ENCODE measurements around the gene F12.
A peak's percentile ranks its signal among the peaks of the same experiment; 100 is the strongest.

F12 gene

GRCh38 chr5:177446200-177447065 lies 37.1 kb upstream of the F12 start, which contains the start of gene PRR7:
Gene PRR7 (plus strand): TSS chr5:177446814. CDS start chr5:177455068, 8,254 bp downstream.
- DNase-seq = peak; percentile 46 to 66

DNA sequence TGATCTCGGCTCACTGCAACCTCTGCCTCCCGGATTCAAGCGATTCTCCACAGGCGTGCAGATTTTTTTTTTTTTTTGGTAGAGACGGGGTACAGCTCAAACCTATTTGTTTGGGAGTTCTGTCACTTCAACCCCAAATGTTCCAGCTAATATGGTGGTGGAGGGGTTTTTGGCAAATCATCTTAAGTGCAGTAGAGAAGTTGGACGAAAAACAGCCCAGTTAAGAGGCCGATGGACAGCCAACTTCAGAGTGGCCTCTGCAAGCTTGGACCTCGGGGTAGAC lies 36.5 kb upstream of the F12 start:
- no peak for DNase-seq

DNA sequence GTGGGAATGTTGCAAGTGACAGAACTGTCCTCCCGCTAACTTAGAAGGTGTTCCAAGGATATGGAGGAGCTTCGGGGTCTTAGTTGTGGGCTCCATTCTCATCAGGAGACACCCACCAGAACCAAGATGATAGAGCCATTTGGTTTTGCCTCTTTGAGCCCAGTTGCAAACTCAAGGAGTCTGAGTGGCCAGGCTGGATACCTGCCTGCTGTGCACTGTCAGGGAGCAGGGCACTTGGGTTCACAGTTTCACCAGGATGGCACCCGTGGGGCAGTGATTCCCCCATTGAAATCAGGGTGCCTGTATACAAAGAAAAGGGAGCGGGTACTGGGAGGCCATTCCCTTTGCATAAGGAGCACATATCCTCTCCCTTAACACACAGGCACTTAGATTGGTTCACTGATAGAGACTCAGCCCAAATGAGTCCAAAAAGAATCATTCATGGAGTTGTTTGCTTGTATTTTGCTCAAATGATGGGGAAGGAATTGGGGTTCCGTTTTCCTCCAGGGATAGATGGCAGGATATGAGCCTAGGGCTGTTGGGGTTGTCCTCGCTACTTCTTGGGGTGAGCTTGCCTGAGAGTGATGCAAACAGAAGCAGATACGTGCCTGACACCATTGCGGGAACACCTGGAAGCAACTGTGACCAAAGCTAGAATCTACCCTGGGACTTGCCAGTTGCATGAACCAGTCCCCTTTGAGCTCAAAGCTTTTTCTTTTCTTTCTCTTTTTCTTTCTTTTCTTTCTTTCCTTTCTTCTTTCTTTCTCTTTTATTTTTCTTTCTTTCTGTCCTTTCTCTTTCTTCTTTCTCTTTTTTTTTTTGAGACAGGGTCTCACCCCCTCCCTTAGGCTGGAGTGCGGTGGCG lies 35.9 kb upstream of the F12 start:
- DNase-seq = no peak

GRCh38 chr5:177444106-177445051 lies 35.0 kb upstream of the F12 start:
- no peak for DNase-seq

GRCh38 chr5:177443144-177443983 lies 34.0 kb upstream of the F12 start:
- DNase-seq = no peak

- DNase-seq = no peak
Measured at GRCh38 chr5:177442066-177442826, 32.9 kb upstream of the F12 start.

GRCh38 chr5:177440990-177441780 lies 31.8 kb upstream of the F12 start:
- DNase-seq = no peak

DNA sequence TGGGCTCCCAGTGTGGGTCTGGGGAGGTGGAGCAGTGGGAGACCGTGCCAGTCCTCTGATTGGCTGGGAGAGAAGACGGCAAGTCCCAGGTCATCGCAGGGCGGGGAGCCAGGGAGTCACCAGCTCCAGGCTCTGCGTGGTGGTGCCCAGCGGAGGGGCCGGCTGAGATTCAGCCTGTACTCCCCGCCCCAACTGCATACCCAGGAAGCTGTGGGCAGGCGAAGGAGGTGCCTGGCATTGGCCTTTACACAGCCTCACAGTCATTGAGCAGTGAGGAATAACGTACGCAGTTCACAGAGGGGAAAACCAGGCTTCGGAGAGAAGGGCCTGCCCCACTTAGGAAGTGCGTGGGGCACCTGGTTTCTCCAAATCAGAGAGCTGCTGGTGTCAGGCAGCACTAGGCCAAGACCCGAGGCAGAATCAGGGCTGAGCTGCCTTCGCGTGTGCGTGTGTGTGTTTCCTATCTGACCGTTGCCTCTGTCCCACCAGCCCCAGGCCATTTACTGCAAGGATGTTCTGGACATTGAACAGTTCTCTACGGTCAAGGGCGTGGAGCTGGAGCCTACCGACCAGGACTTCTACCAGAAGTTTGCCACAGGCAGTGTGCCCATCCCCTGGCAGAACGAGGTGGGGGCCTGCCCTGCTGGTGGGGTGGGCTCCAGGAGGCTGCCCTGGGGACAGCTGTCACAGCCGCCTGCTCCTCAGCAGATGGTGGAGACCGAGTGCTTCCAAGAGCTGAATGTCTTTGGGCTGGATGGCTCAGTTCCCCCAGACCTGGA lies 31.0 kb upstream of the F12 start:
- DNase-seq = no peak

DNA sequence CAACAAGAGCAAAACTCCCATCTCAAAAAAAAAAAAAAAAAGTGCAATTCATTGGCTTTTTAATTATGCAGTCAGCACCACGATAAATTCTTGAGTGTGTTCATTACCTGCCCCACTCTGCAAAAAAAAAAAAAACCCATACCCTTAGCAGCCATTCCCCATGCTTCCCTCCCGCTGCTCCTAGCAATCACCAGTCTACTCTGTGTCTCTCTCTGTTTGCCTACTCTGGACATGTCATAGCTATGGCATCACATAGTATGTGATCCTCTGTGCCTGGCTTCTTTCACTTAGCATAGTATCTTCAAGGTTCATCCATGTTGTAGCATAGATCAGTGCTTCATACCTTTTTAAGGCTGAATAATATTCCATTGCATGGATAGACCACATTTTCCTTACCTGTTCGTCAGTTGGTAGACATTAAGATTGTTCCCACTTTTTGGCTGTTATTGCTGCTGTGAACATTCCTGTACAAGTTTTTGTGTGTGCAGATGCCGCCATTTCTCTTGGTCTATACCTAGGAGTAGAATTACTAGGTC lies 30.2 kb upstream of the F12 start:
- DNase-seq = no peak

GRCh38 chr5:177438468-177438867 lies 29.1 kb upstream of the F12 start:
- DNase-seq = no peak

DNA sequence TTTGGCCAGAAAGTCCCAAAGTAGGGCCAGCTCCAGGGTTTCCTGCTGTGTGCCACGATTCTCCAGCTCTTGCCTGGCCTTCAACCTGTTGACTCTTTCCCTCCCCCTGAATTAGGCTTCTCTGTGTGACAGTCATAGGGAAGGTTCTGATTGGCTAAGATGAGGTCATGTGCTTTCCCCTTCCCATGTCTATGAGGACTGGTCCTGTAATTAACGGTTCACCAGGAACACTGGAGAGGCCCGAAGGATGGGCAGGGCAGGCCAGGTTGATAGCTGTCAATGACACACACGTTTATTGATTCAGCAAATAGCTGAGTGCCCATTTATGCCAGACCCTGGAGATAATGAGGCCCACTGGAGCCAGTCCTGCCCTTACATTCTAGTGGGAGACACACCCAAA lies 28.3 kb upstream of the F12 start:
- DNase-seq = no peak

- DNase-seq = no peak
Measured at GRCh38 chr5:177435847-177436536, 26.6 kb upstream of the F12 start.

DNA sequence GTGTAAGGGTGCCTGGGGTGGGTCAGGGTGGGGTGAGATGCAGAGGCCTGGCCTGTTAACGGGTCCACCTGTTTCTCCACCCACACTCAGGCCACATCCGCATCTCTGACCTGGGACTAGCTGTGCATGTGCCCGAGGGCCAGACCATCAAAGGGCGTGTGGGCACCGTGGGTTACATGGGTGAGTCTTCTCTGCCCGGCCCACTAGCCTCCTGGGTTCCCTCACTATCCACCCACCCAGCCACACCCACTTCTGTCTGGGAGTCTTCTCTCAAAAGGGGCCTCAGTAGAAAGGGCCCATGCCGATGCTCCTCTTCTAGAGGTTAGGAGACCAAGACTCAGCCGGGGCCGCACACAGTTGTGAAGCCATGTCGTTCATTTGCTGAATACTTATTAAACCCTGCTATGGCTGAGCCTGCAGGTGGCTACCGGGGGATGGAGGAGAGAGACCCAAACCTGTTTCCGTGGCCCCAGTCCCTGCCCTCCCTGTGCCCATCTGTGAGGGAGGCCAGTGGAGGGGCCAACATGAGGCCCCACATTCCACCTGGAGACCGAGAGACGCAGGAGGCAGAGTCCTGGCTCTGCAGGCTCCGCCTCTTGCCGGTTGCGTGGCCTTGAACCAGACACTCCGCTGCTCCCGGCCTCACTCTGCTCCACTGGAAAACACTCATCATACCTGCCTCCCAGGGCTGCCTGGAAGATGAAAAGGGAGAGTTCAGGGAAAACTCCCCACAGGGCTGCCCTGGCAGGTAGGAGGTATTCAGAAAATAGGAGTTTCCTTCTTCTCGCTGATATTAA lies 25.8 kb upstream of the F12 start:
- no peak for DNase-seq

DNA sequence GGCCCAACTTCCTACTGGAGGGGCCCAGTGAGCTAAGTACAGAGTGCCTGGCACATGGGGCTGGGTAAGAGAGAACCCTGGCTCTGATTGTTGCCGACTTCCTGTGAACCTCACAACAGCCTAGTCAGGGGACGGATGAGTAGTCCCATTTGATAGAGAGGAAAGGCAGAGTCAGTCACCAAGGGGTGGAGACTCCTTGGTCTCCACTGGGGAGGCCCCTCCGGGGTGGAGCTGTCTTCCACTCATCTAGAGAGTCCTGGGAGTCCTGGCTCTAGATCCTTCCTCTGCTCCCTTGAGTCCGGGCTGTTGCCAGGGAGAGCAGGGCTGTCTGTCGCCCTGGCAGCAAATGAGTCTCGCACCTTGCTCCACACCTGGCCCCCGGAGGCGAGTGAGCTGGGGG lies 25.1 kb upstream of the F12 start:
- DNase-seq = no peak

DNA sequence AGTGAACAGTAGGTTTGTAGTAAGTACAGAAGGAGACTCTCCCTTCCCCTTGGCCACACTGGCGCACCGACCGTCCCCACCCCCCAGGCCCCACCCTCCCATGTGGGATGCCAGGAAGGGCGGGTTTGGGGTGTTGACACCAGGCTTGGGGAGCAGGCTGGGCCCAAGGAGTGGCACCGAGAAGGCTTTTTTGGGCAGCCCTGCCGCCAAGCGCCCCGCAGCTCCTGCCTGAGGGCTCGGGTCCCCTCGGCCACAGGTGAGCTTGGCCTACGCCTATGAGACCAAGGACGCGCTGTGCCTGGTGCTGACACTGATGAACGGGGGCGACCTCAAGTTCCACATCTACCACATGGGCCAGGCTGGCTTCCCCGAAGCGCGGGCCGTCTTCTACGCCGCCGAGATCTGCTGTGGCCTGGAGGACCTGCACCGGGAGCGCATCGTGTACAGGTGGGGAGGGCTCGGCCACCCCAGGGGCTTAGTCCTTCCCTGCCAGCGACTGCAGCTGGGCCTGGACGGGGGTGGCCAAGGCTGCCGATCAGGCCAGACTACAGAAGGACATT lies 24.4 kb upstream of the F12 start:
- no peak for DNase-seq

DNA sequence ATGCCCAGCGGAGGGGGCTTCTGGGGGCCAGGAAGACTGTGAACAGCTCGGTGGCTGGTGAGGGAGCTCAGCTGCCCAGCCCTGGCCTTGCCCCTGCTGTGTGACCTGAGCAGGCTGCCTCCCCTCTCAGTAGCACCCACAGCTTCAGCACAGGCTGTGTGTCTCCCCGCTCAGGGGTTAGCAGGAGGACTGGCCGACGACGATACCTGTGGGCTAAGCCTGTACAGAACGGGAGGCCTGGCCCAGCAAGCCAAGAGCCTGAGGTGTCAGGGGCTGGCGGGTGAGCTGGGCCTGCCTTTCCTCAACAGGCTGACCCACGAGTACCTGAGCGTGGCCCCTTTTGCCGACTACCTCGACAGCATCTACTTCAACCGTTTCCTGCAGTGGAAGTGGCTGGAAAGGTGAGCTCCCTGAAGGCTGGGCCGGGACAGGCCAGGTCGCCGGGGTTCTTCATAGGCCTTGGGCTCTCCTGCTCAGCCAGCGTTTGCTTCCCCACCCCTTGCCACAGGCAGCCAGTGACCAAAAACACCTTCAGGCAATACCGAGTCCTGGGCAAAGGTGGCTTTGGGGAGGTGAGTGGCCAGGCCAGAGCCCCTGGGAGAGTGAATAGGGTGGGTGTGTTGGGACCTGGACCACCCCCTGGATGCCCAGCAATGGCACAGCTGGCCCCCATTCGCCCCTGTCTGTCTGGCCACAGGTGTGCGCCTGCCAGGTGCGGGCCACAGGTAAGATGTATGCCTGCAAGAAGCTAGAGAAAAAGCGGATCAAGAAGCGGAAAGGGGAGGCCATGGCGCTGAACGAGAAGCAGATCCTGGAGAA lies 23.7 kb upstream of the F12 start:
- DNase-seq = no peak
